ELF-1 (cell line): ENCODE measurements around the gene BAG1.

Experiments used
- DNase-seq: peaks from one replicate; pipeline ENCODE4 v3.0.0-alpha.2; 2016; ENCODE audit warnings: low read depth, low spot score

BAG1 gene

GRCh38 chr9:33264473-33265177, at the start of gene BAG1, which contains the start of gene CHMP5:
TSS of gene BAG1 (minus strand) at chr9:33264708.
TSS of gene CHMP5 (plus strand) at chr9:33265049. CDS start at chr9:33265079, 30 bp downstream.
- DNase-seq: peak; percentile 99

- DNase-seq: no peak
These were observed 47.4 kb upstream of the BAG1 start for GRCh38 chr9:33311953-33312352.

- DNase-seq: no peak
These were observed 46.2 kb upstream of the BAG1 start for GRCh38 chr9:33310748-33311147.

DNA sequence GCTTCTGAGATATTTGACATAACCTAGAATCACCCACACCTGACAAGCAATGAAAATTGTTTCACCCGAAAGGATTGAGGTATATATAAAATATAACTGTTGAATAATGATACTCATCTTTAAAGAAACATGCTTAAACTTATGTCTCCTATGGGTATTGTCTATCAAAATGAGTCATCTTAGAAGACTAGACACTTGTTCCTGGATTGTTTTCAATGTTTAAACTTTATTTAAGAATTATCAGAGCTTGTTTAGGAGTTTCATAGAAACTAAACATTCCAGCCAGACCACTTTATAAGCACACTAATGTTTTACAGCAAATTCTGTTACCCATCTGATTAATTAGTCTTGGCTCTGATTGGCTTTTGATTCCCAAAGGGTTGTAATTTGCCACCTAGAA, 45.4 kb upstream of the BAG1 start:
- no peak for DNase-seq

DNA sequence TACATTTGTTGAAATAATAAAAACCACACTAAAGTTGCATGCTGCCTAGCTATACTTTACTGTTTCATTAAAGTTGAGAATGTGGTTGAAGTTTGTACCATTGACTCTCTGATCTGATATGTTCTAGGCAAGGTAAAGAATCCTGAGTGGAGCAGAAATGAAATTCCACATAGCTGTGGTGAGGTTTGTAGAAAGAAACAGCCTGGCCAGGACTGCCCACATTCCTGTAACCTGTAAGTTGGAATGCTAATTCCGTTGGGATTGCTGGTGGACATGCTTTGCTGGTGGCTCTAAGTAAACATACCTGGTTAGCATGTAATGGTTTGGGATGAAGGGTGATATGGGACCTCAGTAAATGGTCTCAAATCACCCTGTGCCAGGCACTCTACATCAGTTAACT, 42.6 kb upstream of the BAG1 start:
- no peak for DNase-seq

- no peak for DNase-seq
These were observed 41.5 kb upstream of the BAG1 start for GRCh38 chr9:33306037-33306436.

- DNase-seq: no peak
These were observed 39.9 kb upstream of the BAG1 start for GRCh38 chr9:33304362-33304761.

DNA sequence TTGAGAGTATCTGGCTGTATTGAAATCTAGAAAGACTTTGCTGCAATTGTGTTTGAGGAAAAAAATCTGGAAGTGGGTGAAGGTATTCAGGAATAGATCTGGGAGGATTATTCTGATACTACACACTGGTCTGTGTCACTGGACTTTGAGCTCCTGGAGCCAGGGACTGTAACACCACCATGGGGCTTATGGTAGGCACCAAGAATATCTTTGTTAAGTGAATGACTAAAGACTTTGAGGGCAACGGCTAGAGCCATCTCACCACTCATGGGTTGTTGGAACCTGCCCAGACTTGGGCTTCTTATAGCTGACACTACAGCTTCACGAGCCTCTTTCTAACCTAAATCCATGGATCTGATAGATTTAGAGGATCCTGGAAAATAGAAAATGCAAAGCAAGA, 36.0 kb upstream of the BAG1 start:
- DNase-seq: no peak

GRCh38 chr9:33297432-33297831, 32.9 kb upstream of the BAG1 start:
- no peak for DNase-seq

DNA sequence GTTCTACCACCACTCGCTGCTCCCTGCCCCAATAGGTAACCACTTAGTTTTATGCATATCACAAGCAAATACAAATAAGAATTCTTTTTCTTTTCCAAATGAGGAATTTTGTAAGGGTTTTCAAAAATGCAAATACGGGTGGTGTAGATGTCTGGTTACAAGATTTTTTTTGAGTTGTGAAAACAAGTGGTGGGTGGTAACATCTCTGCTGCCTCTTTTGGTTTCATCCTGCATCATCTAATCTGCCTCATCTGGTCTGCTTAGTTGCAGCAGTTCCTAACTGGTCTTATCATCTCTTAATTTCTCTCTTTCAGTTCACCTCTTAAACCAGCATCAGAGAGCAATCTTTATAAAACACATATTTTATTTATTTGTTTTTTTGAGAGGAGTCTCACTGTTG, 31.1 kb upstream of the BAG1 start:
- DNase-seq: no peak

DNA sequence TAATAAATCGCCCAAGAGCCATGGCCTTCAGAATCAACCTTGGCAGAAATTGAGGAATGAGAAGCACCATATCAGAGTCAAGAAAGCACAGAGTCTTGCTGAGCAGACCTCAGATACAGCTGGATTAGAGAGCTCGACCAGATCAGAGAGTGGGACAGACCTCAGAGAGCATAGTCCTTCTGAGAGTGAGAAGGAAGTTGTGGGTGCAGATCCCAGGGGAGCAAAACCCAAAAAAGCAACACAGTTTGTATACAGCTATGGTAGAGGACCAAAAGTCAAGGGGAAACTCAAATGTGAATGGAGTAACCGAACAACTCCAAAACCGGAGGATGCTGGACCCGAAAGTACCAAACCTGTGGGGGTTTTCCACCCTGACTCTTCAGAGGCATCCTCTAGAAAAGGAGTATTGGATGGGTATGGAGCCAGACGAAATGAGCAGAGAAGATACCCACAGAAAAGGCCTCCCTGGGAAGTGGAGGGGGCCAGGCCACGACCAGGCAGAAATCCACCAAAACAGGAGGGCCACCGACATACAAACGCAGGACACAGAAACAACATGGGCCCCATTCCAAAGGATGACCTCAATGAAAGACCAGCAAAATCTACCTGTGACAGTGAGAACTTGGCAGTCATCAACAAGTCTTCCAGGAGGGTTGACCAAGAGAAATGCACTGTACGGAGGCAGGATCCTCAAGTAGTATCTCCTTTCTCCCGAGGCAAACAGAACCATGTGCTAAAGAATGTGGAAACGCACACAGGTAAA, 30.3 kb upstream of the BAG1 start:
- DNase-seq: no peak

DNA sequence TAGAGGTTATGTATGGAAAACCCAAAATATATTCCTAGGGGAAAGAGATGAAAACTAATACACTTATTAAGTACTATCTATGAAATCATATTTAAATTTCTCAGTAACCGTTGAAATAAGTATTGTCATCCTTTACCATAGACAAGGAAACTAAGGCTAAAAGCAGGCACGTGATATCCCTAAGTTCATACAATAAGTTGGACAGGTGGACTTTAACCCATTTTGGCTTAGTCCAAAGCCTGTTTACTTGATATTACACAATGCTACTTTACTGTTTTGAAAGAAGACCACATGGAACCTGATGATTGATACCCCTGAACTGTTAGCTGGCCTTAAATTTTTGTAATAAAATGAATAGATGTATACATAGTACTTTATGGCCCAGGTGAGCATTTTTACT, 29.3 kb upstream of the BAG1 start:
- DNase-seq: no peak

DNA sequence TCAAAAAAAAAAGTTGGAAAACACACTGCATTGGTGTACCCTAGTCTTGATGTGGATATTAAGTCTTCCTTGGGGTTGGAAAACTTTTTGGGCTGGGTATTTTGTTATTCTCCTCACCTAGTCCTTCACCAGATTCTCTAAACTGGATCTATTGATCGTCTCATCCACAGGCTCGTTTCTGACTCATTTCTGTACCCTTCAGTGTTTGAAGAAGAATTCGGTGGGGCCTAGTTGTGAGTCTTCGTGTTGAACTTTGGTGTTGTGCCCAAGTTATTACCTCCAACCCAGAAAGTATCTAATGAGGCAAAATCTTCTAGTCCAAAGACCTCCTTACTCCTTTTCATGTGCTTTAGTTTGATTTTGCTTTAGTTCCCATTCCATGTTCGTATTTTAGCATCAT, 27.4 kb upstream of the BAG1 start:
- DNase-seq: no peak

DNA sequence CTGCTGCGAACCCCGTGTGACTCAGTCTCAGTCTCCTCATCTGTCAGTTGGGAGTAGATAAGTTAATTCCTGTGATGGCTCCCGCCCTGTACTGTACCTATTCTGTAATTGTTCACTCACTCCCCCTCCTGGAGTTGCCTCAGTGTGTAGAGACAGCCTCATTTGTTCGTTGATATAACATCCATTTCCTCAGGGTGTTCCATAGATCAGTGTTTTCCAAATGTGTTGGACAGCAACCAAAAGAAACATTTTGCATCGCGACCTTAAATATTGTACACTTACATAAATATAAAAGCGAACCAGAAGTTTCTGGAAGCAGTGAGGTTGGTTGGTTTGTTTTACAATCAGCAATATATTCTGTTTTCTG, 26.5 kb upstream of the BAG1 start:
- DNase-seq: no peak

- DNase-seq: peak; percentile 99
These were observed 25.9 kb upstream of the BAG1 start, which contains the start of gene NFX1 for GRCh38 chr9:33290247-33291030. TSS of gene NFX1 (plus strand) at chr9:33290516. CDS start at chr9:33290573, 57 bp downstream.

DNA sequence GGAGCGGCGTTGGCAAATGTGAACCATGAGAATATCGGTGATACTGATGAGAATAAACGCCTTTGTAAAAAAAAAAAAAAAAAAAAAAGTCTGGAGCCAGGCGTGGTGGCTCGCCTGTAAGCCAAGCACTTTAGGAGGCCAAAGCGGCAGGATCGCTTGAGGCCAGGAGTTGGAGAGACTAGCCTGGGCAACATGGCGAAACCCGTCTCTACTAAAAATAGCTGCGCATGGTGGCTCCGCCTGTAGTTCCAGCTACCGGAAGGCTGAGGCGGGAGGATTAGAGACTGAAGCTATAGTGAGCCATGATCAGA, 25.4 kb upstream of the BAG1 start:
- no peak for DNase-seq

- peak; percentile 13 for DNase-seq
These were observed 25.0 kb upstream of the BAG1 start for GRCh38 chr9:33289496-33289895.

- no peak for DNase-seq
These were observed 24.4 kb upstream of the BAG1 start for GRCh38 chr9:33288828-33289483.

DNA sequence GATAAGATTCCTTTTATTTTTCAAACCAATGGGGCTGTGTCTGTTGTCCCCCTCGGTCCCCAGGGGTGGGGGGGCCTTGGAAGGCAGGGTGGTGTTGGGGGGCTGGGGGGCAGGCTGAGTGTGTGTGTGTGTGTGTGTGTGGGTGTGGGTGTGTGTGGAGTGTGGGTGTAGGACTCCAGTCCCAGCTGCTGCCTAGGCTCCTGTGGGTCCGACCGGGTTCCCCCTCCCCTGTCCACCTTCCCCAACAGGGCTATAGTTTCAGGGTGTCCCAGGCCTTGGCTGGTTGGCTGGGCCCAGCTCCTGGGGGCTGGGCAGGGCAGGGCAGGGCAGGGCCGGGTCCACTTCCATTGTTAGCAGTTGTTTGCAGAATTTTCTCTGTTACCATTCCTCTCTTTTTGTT, 23.7 kb upstream of the BAG1 start:
- no peak for DNase-seq

DNA sequence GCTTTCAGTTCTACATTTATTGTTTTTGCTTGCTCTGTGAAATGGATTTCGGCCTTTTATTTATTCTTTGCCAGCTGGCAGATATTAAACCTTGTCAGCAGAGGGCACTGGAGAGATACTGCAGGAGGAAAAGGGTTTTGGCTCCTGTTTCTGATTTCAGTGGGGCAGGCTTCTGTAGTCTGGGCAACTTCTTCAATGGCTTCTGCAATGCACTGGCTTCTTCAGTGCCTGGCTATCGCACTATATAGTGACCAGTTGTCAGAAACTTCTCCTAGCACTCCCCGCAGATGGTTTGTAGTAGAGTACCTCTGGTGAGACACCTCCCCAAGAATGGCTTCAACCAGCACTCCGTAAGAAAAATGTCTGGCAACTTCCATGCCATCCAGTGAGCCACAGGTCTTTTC, 22.6 kb upstream of the BAG1 start:
- peak; percentile 36 for DNase-seq

GRCh38 chr9:33285502-33285901, 21.0 kb upstream of the BAG1 start:
- DNase-seq: no peak

GRCh38 chr9:33277484-33277883, 13.0 kb upstream of the BAG1 start:
- no peak for DNase-seq
